Tibial nerve (tissue), 3 donors: ENCODE measurements around the gene BIRC2.

ENCODE experiments used
- CTCF ChIP-seq, 5 experiments: fragments of 200-600 bp in 3 of 5; fragments of 450-650 bp in 2 of 5; sonication (generic) in 3 of 5; IDR thresholded peaks; one replicate each; pipeline ENCODE4 v1.5.1; 2016 to 2019; ENCODE audit warnings: antibody characterized with exemption in 5 of 5, mild to moderate bottlenecking in 3 of 5, moderate library complexity in 2 of 5
- POLR2A ChIP-seq, 2 donors: fragments of 450-650 bp; IDR thresholded peaks; one replicate each; pipeline ENCODE4 v1.6.1; 2017; ENCODE audit warnings: antibody characterized with exemption in 2 of 2, mild to moderate bottlenecking in 2 of 2, moderate library complexity in 2 of 2

GRCh38 chr11:102389253-102389652 is 42.2 kb downstream of the BIRC2 start:
- TF ChIP-seq CTCF (IDR thresholded peaks at IDR 0.05) (no peak), POLR2A (IDR thresholded peaks at IDR 0.05) (no peak)
